ENCODE data around the gene TTC6.
A peak's percentile ranks its signal among the peaks of the same experiment; 100 is the strongest.

TTC6 gene

DNA sequence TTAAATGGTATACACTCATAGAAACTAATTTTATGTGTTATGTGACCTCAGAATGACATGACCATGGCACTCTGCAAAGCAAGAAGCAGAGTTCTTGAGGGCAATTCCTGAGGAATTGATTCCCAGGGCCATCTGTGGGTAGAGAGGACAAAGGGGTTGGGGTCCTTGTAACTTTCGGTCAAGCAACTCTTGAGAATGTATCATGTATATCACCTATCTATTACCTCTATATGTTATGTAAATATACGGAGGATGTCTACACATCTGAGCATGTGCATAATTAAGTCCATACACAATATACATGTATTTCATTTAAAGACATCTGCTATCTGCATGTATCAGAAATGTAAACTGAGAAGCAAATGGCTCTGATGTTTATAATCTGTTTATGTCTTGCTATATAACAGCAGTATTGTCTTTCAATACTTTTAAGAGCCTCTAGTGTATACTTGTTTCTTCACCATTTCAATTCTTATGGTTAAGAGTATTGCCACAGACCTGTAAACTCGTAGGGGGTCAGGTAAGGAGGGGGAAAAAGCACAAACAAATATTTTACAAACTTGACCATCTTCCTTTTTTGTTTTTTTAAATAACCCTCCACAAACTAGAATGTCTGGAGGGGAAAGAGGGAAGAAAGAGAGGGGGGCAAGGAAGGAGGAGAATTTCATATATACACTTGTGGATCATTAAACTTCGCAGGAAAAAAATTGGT, 4.8 kb upstream of the TTC6 start:
- peak overlapping the region; percentile 100 for H3K27ac ChIP-seq
- TF ChIP-seq ZFX (IDR thresholded peaks at IDR 0.05; ENCODE audit: borderline replicate concordance): no peak
- TF ChIP-seq, protein P1, sequence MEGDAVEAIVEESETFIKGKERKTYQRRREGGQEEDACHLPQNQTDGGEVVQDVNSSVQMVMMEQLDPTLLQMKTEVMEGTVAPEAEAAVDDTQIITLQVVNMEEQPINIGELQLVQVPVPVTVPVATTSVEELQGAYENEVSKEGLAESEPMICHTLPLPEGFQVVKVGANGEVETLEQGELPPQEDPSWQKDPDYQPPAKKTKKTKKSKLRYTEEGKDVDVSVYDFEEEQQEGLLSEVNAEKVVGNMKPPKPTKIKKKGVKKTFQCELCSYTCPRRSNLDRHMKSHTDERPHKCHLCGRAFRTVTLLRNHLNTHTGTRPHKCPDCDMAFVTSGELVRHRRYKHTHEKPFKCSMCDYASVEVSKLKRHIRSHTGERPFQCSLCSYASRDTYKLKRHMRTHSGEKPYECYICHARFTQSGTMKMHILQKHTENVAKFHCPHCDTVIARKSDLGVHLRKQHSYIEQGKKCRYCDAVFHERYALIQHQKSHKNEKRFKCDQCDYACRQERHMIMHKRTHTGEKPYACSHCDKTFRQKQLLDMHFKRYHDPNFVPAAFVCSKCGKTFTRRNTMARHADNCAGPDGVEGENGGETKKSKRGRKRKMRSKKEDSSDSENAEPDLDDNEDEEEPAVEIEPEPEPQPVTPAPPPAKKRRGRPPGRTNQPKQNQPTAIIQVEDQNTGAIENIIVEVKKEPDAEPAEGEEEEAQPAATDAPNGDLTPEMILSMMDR (IDR thresholded peaks at IDR 0.05): no peak

- TF ChIP-seq, protein P1 (IDR thresholded peaks at IDR 0.05): peak; percentile 28; the same call in 1 of the 2 replicates
- TF ChIP-seq ZFX (IDR thresholded peaks at IDR 0.05; ENCODE audit: borderline replicate concordance): no peak
- H3K27ac ChIP-seq: peak overlapping the region; percentile 100
Measured at GRCh38 chr14:37591311-37591940, 4.0 kb upstream of the TTC6 start.

GRCh38 chr14:37591941-37592481, 3.4 kb upstream of the TTC6 start:
- TF ChIP-seq ZFX (IDR thresholded peaks at IDR 0.05; ENCODE audit: borderline replicate concordance): no peak
- TF ChIP-seq, protein P1 (IDR thresholded peaks at IDR 0.05): no peak; the same call in 1 of the 2 replicates
- peak overlapping the region; percentile 100 for H3K27ac ChIP-seq

GRCh38 chr14:37592482-37593408, 2.7 kb upstream of the TTC6 start:
- H3K27ac ChIP-seq: peak overlapping the region; percentile 100
- TF ChIP-seq, protein P1 (IDR thresholded peaks at IDR 0.05): no peak
- no peak for TF ChIP-seq ZFX (IDR thresholded peaks at IDR 0.05; ENCODE audit: borderline replicate concordance)

DNA sequence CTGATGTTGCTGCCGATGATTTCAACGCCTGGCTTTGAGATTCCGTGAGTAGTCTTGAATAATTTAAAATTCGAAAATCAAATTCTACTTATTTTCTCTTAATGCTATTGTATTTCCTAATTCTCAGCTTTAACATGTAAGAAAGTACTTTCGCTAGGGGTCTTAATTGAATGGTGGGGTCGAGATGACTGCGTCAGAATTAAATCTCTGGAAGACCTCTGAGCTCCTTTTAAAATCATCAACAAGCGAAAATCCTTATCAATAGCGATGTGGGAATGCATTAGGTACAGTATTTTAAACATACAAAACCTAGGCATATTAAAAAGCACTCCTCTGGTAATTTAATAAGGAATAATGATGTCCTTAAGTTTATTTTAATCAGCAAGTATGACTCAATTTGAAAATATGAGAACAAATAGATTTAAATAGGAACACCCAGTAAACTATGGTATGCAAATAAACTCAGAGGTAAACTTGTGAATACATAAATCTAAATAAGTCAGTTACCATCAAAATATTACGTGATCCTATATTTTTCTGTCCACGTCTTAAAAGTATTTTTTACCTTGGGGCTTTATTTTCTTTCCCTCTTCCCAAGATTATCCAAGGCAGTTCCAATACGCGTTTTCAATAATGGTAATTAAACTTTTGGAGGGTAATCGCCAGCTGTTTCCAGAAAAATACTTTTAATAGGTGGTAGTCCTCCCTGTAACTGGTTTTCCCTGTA, 1.8 kb upstream of the TTC6 start:
- no peak for TF ChIP-seq ZFX (IDR thresholded peaks at IDR 0.05; ENCODE audit: borderline replicate concordance)
- TF ChIP-seq, protein P1 (IDR thresholded peaks at IDR 0.05): no peak
- peak overlapping the region; percentile 100 for H3K27ac ChIP-seq

- TF ChIP-seq, protein P1 (IDR thresholded peaks at IDR 0.05): peak; percentile 84
- no peak for TF ChIP-seq ZFX (IDR thresholded peaks at IDR 0.05; ENCODE audit: borderline replicate concordance)
- peak overlapping the region; percentile 100 for H3K27ac ChIP-seq
Measured at GRCh38 chr14:37594238-37594970, 1.0 kb upstream of the TTC6 start.

Measured in 22Rv1 (cell line).